GM18867 (cell line): ENCODE results near the gene CIAPIN1.
"Not testable (repeated sequence)": the region's sequence is repeated elsewhere in the genome, so short reads cannot be mapped to it uniquely, and the experiment has no call there.

Experiments
- ATAC-seq: cut with Tn5 transposase; IDR thresholded peaks from one replicate; pipeline ENCODE4 v1.9.1; 2021; ENCODE audit warnings: mild to moderate bottlenecking, moderate library complexity; ENCODE audit not compliant: unreplicated experiment

The CIAPIN1 gene

DNA sequence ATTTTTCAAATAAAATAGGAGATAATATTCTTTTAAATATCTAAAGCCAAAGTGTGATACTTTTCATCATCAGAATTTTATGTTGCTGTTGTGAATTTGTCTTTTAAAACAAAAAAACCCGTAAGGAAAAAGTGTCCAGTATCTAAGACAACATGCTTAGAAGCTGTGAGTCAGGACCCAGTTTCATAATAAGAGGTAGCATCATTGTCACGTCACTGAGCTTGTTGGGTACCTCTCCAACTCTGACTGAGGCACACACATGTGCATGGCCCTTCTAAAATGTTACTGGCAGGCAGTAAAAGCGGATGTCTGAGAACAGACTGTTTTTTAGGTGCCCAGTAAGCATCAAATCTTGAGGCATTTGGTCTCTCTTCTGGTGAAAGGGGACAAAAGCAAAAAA is 2.5 kb downstream of the CIAPIN1 start:
- no peak for ATAC-seq

DNA sequence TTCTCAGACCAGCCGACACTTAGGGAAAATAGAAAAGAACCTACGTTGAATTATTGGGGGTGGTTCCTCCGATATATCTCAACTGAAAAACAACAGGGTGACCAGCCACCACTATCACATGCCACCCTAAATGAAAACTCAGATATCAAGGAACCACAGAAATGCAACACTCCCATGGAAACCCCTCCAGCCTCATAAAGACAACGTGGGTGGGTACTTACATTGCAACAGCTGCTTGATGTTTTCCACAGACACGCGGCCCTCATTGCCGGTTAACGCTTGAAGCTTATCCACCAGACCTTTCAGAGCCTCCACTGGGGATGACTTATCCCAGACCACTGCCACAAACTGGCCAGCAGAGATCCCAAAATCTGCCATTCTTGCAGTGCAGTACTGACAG is 6.6 kb downstream of the CIAPIN1 start:
- ATAC-seq: not testable (repeated sequence)

DNA sequence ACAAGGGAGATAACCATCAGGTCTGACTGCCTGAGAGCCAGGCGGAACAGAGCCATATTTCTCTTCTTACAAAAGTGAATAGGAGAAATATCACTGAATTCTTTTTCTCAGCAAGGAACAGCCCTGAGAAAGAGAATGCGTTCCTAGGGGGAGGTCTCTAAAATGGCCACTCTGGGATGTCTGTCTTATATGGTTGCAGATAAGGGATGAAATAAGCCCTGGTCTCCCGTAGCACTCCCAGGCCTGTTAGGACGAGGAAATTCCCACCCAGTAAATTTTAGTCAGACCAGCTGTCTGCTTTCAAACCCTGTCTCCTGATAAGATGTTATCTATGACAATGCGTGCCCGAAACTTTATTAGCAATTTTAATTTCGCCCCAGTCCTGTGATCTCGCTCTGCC is 7.2 kb downstream of the CIAPIN1 start:
- not testable (repeated sequence) for ATAC-seq

DNA sequence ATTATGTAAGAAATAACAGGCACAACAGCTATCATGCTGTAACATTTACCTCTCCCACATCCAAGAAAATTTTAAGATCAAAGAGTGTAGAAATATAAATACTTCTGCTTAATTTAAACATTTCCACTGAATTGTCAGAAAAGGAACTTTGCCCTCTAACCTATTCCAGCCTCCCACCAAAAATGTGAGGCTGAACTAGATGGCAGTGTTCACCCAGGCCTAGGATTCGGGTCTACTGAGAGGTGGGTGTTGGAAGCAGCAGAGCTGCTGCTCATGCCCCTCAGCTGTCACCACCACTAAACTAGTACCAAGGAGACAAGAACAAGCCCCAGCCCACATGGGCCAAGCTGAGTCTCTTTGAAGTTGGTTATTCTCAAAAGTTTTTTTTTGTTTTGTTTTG is 11.3 kb downstream of the CIAPIN1 start:
- no peak for ATAC-seq

DNA sequence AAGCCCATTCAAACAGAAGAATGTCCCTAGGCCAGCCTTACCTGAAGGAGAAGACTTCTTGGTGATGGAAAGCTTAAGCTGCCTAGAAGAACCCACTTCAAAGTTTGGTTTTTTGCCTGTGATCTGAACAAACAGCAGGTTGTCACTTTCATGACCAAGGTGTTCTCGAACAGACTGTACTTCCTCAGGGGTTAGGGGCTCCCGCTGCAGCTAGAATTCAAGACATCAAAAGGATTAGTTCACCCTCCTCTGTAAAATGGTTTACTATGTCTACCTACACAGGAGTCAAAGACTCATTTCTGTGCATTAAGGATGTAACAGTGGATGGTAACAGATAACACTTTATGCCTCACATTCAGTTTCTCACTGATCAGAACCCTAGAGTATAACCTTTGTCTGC is 13.2 kb downstream of the CIAPIN1 start:
- ATAC-seq: no peak

DNA sequence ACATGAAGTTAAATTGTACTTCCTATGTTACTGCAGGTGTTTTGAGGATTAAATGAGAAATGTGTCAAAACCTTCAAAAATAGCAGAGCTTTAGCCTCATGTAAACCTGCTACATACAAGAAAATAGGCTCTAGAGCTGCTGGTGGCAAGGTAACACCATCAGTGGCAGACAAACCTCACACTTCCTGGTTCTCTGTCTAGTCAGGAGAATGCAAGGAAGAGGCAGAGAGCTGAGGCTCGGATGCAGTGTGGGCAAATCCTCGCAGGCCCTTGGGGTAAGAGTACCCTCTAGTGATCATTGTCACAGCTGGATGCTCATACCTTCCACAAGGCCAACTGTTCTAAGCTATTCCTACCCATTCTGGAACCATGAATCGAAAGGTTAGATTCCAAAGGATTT is 14.2 kb downstream of the CIAPIN1 start:
- ATAC-seq: no peak

DNA sequence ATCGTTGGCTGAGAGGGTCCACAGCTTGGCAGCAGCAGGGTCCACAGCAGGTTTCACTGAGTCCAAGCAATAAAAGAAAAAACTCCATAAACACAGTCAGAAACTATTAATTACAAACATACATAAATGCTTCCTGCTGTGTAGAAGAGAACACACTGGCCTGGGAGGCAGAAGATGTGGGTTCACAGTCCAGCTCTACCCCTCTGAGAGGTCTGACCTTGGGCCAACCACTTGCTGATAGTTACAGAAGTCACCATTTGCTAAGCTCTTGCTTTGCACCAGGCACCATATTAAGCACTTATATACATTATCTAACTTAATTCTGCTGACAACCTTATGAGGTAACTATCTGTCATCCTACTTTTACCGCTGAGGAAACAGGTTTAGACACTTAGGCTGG is 14.7 kb downstream of the CIAPIN1 start:
- ATAC-seq: no peak

DNA sequence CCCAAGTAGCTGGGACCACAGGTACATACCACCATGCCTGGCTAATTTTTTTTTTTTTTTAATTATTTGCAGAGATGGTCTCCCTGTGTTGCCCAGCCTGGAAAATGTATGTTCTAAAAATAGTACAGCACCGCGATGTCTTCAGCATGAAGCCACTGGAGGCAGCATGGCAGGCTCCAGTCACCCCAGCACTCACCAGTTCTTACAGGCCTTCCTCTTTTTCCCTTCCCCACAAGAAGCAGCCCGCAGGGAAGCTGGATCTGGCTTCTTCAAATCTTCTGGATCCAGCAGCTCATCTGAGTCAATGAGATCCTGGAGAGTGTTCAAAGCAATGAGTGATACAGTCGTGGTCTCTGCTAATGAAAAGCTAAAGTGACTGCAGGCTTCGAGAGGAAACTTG is 16.2 kb downstream of the CIAPIN1 start:
- ATAC-seq: no peak

DNA sequence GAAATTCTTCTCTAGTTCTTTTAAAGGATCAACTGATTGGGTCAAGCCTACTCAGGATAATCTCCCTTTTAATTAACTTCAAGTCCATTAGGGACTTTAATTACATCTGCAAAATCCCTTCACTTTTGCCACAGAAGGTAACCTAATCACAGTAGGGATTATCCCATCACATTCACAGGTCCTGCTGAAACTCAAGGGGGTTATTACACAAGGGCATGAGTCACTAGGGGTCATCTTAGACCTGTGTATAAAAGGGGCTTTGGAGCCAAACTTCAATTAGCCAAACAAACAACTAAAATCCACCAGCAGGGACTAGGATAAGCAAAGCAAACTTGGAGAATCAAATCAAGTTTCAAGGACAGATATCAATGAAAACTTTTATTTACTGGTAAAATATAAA is 19.4 kb downstream of the CIAPIN1 start:
- ATAC-seq: no peak

DNA sequence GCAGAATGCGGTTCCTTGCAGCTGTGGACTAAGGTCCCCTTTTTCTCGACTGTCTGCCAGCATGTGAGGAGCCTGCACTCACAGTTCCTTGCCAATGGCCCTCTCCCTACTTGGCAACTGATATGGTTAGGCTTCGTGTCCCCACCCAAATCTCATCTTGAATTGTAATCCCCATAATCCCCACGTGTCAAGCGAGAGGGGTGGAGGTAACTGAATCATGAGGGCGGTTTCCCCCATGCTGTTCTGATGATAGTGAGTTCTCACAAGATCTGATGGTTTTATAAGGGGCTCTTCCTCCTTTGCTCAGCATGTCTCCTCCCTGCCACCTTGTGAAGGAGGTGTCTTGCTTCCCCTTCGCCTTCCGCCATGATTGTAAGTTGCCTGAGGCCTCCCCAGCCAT is 19.9 kb downstream of the CIAPIN1 start:
- no peak for ATAC-seq

DNA sequence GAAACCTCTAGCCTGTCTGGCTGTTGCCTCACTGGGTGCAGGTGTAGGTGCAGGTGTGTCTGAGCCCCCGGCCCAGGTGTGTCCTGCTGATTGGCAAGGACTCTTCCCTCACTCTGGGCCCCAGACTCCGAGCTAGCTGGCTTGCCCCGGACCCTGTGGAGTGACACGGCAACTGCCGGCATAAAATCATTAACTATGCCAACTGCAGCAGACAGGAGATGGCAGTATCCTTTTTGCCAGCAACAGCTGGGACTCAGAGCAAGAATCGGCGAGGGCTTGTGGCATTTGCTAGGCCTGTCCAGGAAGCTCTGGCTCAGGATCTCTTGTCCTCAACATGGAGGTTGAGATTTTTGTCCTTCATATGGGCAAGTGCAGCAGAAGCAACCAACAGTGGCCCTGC is 20.8 kb downstream of the CIAPIN1 start:
- ATAC-seq: no peak

DNA sequence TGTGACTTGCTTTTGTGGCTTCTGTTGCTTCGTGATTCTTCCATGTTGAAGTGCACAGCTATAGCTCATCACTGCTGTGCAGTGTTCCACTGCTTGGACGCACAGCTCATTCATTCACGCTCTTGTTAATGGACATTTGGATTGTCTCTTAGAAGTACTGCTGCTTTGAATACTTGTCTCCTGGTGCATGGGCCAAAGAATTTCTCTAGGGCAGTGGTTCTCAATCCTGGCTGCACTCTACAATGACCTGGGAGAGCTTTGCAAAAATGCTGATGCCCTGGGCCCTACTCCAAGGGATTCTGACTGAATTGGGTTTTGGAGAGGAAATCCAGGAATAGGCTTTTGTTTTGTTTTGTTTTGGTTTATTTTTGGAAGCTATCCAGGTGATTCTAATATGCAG is 22.6 kb downstream of the CIAPIN1 start:
- ATAC-seq: no peak

DNA sequence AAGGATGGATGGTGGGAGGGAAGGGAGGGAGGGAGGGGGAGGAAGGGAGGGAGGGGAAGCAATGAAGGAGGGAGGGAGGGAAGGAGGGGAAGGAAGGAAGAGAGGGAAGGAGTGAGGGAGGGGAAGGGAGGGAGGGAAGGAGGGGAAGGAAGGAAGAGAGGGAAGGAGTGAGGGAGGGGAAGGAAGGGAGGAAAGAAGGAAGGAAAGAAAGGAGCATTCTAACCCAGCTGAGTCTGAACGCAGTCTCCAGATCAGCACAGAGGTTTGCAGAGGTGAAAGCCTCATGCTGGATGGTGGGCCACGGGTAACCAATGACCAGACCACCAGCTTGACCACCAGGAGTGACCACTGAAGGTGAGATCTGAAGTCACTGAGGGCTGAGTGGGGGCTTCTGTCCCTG is 24.0 kb downstream of the CIAPIN1 start:
- no peak for ATAC-seq

DNA sequence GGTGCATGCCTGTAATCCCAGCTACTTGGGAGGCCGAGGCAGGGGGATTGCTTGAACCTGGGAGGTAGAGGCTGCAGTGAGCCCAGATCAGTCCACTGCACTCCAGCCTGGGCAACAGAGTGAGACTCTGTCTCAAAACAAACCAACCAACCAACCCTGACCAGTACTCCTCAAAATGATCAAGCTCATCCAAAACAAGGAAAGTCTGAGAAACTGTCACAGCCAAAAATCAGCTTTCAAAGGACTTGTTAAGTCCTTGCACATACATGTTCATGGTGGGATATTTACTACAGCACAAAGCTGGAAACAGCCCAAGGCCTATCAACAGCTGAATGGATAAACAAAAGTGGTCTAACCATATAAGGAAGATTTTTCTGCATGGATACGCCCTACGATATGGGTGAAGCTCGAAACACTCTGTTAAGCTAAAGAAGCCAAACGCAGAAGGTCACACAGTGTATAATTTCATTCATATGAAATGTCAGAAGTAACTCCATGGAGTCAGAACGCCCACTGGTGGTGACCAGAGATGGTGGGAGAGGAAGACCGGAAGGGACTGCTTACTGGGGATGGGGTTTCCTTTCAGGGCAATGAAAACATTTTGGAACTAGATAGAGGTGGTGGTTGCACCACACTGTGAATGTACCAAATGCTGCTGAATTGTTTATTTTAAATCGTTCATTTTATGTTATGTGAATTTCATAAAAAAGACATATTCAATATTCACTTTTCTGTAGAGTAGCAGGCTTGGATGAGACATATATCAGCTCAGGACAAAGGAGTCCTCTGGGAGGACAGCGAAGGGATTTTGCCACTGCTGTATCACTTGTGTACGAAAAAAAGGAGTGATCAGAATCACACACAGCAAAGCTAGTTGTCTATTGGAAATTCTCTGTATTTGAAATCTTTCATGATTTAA is 24.9 kb downstream of the CIAPIN1 start:
- ATAC-seq: no peak

DNA sequence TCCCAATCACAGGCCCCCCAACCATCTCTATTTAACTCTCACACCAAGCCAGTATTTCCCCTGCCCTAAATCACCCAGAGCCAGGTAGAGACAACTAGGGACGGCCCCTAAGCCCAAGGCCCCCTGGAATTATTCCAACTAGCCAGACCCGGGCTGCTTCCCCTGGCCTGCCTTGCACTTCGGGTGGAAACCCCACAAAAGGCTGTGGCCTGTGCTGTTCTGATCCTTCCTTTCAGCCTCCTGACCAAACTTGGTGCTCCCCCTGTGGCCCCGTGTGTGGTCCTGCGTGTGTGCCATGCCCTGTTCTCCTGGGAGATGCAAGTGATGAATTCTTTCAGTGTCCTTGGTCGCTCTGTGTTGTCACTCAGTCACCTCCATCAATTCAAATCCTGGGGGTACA is 27.7 kb downstream of the CIAPIN1 start:
- no peak for ATAC-seq

DNA sequence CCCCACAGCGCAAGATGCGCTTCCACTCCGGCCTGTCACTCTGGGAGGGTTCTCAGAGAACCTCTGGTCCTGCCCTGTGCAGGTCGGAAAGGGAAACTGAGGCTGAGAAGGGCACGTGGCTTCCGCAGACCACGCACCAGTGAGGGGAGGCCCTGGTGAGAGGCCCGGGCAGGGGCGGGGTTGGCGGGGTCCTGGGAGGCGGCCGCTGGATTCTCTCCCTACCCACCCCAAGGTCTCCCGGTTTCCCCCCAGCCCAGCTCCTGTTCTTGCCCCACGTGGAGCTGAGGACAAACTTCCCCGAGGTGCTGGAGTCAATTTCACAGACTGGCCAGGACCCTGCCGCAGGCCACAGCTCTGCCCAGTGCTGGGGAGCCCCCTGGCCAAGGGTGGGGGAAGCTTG is 31.1 kb downstream of the CIAPIN1 start:
- ATAC-seq: no peak

DNA sequence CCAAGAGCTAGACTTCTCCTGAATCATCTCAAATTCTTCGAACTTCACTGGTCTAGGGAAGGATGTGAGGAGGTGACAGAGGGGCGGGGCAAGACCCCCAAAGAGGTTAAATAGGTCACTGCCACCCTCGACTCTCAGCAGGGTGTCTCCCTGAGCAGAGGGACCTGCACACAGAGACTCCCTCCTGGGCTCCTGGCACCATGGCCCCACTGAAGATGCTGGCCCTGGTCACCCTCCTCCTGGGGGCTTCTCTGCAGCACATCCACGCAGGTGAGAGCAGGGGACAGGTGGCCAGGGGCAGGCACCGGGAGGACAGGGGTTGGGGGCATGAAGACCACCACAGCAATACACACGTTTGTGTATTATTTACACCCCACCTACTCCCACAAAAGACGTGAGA is 33.5 kb downstream of the CIAPIN1 start:
- ATAC-seq: peak; percentile 4

DNA sequence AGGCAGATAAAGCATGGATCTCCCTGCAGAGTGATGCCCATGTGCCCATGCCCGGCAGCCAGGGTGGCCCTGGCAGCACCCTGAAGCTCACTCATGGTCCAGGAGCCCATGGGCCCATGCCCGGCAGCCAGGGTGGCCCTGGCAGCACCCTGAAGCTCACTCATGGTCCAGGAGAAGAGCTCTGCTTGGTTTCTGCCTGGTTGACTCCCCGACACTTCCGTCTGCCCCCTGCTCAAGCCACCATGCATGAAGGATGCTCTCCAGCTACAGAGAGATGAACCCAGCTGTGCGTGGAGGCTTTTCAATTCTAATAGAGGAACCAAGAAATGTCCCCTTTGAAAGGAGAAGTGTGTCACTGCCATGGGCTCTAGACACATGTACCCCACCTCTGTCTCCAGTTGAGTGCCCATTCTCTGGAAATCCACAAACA is 33.9 kb downstream of the CIAPIN1 start:
- ATAC-seq: peak; percentile 54

DNA sequence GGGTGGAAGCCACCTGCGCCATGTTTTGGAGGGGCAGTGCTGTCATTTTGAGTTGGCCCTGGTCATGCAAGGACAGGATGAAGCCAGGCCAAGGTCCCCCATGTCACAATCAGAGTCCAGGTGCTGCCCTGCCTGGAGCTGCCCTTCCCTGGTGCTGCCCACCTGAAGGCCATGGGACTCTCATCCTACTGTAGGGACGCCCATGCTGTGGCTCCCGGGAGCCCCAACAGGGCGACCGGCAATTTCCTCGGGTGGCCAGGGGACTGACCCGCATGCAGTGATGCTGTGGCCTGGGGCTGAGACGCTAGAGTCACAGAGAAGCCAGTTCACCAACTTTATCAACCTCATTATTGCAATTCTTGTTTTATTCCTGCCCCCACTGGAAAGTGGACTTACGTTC is 34.6 kb downstream of the CIAPIN1 start:
- no peak for ATAC-seq

DNA sequence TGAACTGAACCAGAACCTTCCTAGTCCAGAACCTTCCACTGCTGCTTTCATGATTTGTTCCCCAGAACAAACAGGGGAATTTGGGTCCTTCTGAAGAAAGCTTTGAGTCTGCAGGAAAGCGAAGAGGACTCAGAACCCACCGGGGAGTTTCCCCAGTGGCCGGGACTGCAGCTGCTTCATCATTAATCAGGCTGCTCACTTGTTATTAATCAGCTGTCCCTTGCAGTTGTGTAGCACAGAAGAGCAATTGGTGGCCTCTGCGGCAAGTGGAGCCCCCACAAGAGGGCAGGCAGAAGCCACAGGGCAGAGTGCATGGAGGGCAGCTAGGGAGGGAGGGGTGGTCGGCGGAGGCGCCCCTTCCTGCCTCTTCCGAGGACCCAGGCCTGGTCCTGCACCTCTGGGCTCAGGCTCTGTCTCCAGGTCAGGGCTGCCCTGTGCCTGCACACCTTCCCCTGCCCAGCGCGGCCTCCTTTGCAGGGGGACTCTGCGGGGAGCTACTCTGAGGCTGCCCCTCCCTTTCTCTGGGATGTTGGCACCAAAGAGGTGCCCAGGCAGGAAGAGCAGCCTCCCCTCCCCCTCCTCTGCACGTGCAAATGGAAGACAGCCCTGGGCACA is 35.7 kb downstream of the CIAPIN1 start:
- no peak for ATAC-seq

DNA sequence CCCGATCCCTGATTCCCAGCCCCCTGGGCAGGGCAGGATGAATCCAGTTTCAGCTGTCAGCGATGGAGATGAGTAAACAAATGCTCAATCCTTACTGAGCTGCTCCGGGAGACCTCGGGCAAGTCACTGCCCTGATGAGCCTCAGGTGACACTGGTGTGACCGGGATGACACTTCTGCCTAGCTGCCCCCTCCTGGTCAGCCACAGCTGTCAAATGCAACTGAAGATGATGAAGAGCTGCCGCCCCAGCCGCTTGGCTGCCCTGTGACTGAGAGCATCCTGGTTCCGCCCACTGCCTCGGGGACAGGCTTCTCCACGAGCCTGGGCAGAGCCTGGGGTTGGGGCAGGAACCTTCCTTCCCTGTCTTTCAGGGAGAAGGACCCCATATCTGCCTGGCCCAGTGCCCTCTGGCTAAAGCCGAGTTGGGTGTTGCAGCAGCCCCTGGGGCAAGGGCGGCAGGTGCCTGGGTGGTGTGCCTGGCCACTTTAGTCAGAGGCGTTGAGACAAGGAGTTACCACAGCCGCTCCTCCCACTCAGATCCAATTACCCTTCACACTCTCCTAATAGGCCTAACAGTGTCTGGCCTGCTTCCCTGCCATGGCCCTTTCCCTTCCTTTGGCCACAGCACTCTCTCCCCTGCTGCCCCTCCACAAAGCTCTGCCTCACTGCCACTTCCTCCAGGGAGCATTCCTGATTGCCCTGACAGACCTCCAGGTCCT is 37.2 kb downstream of the CIAPIN1 start:
- ATAC-seq: no peak

DNA sequence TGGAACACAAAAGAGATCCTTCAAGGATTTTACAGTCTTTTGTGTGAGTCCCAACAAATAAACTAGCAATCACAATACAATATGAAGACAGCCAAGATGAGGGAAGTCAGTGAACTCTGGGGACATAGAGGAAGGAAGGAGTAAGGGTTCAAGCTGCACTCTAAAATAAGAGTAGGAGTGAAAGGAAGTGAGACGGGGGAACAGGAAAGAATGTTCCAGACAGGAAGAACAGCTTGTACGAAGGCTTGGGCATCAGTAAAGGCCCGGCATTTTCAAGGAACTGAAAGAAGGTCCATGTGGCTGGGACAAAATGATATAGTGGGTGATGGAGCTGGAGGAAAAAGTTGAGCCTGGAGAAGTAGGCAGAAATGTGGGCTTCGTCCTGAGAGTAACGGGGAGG is 38.1 kb downstream of the CIAPIN1 start:
- no peak for ATAC-seq
